ENCODE data around the gene DSCAML1. TPM values are rescaled to one million over a fixed set of nuclear protein-coding genes. Genes with fewer than 3 reads are reported as not detected.

The DSCAML1 gene
- total RNA-seq, 2 experiments from 2014 or later, result not detected

DNA sequence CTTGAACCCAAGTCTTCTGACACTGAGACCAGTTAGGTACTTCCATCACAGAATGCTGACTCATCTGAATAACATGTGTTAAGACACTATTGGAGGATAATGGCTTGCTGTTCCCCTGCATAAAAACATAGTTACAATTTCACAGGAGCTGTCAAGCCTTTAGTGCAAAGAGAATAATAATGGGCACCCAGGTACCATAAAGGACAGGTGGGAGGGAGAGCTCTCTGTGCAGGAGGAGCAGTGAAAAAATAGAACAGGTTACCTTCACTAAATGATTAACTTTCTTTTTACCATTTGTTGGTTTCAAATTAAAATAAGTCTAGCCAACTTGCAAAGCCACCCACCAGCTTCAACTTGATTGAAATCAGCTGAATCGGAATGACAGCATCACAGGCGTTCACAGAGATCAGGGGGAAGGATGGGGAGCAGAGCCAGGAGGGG lies 173.2 kb downstream of the DSCAML1 start:
- intact Hi-C loops (cut with micrococcal nuclease; ENCODE audit: unreplicated experiment), result no loop called here
- Histone ChIP-seq H3K4me2 (ENCODE audit: low read length) (no peak overlapping the region), H3K4me3 (ENCODE audit: low read depth, low read length, poor library complexity, severe bottlenecking) (no peak overlapping the region), H3K36me3 (ENCODE audit: insufficient read depth, low read length) (no peaks in the 10 kb centered on the region), H3K4me1 (ENCODE audit: insufficient read depth, low read length, poor library complexity, severe bottlenecking) (no peaks in the 10 kb centered on the region), H3K27ac (ENCODE audit: low read depth, low read length, poor library complexity, severe bottlenecking) (no peak overlapping the region), H4K20me1 (ENCODE audit: insufficient read depth, low read length) (no peaks in the 10 kb centered on the region), H3K9me3 (ENCODE audit: low read length) (peaks cover 3% of the 10 kb centered on the region; the same call in 1 of the 2 replicates), H3K9me2 (ENCODE audit: insufficient read depth, low read length) (no peaks in the 10 kb centered on the region), H3K79me2 (ENCODE audit: insufficient read depth, low read depth, low read length) (no peaks in the 10 kb centered on the region), H2AFZ (ENCODE audit: low read length) (no peak overlapping the region)
- TF ChIP-seq, protein P1, sequence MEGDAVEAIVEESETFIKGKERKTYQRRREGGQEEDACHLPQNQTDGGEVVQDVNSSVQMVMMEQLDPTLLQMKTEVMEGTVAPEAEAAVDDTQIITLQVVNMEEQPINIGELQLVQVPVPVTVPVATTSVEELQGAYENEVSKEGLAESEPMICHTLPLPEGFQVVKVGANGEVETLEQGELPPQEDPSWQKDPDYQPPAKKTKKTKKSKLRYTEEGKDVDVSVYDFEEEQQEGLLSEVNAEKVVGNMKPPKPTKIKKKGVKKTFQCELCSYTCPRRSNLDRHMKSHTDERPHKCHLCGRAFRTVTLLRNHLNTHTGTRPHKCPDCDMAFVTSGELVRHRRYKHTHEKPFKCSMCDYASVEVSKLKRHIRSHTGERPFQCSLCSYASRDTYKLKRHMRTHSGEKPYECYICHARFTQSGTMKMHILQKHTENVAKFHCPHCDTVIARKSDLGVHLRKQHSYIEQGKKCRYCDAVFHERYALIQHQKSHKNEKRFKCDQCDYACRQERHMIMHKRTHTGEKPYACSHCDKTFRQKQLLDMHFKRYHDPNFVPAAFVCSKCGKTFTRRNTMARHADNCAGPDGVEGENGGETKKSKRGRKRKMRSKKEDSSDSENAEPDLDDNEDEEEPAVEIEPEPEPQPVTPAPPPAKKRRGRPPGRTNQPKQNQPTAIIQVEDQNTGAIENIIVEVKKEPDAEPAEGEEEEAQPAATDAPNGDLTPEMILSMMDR (conservative IDR thresholded peaks at IDR 0.05; ENCODE audit: low read length), result no peak
- TF ChIP-seq EZH2phosphoT487 (IDR thresholded peaks at IDR 0.05; ENCODE audit: borderline replicate concordance, low read depth, low read length), result no peak
- POLR2A ChIA-PET, result interaction anchor here (1.2 kb wide), 1 partner anchor 10 kb away, joined by 4 read pairs; no protein-coding TSS in a partner anchor
- BruUV-seq (replicated peaks), result no TSS peak
- DNase-seq (ENCODE audit: low spot score), result no peak
- CTCF ChIA-PET (ENCODE audit: unreplicated experiment), result no interaction called here

GRCh38 chr11:117621226-117621625 lies 175.8 kb downstream of the DSCAML1 start:
- Histone ChIP-seq H4K20me1 (ENCODE audit: insufficient read depth, low read length) (no peaks in the 10 kb centered on the region), H3K79me2 (ENCODE audit: insufficient read depth, low read depth, low read length) (no peaks in the 10 kb centered on the region), H2AFZ (ENCODE audit: low read length) (no peak overlapping the region), H3K27ac (ENCODE audit: low read depth, low read length, poor library complexity, severe bottlenecking) (no peak overlapping the region), H3K4me2 (ENCODE audit: low read length) (no peak overlapping the region), H3K9me3 (ENCODE audit: low read length) (peaks cover 3% of the 10 kb centered on the region; the same call in 1 of the 2 replicates), H3K9me2 (ENCODE audit: insufficient read depth, low read length) (no peaks in the 10 kb centered on the region), H3K36me3 (ENCODE audit: insufficient read depth, low read length) (no peaks in the 10 kb centered on the region), H3K4me3 (ENCODE audit: low read depth, low read length, poor library complexity, severe bottlenecking) (no peak overlapping the region), H3K4me1 (ENCODE audit: insufficient read depth, low read length, poor library complexity, severe bottlenecking) (no peaks in the 10 kb centered on the region)
- ChIA-PET POLR2A (interaction anchor here (0.7 to 1.4 kb wide), 2 partner anchors 8 to 16 kb away, joined by 3 read pairs; no protein-coding TSS in a partner anchor), CTCF (ENCODE audit: unreplicated experiment) (no interaction called here)
- no TSS peak for BruUV-seq (replicated peaks)
- intact Hi-C loops (cut with micrococcal nuclease; ENCODE audit: unreplicated experiment), result no loop called here
- TF ChIP-seq, protein P1 (conservative IDR thresholded peaks at IDR 0.05; ENCODE audit: low read length), result peak; percentile 81
- TF ChIP-seq EZH2phosphoT487 (IDR thresholded peaks at IDR 0.05; ENCODE audit: borderline replicate concordance, low read depth, low read length), result no peak
- peak; percentile 3 for DNase-seq (ENCODE audit: low spot score)

GRCh38 chr11:117620659-117621058 lies 176.4 kb downstream of the DSCAML1 start:
- H3K4me2 ChIP-seq (ENCODE audit: low read length), result no peak overlapping the region
- no peak for TF ChIP-seq EZH2phosphoT487 (IDR thresholded peaks at IDR 0.05; ENCODE audit: borderline replicate concordance, low read depth, low read length)
- TF ChIP-seq, protein P1 (conservative IDR thresholded peaks at IDR 0.05; ENCODE audit: low read length), result no peak
- peaks cover 3% of the 10 kb centered on the region; the same call in 1 of the 2 replicates for H3K9me3 ChIP-seq (ENCODE audit: low read length)
- DNase-seq (ENCODE audit: low spot score), result no peak
- no peak overlapping the region for H3K27ac ChIP-seq (ENCODE audit: low read depth, low read length, poor library complexity, severe bottlenecking)
- H2AFZ ChIP-seq (ENCODE audit: low read length), result no peak overlapping the region
- intact Hi-C loops (cut with micrococcal nuclease; ENCODE audit: unreplicated experiment), result no loop called here
- H4K20me1 ChIP-seq (ENCODE audit: insufficient read depth, low read length), result no peaks in the 10 kb centered on the region
- H3K4me3 ChIP-seq (ENCODE audit: low read depth, low read length, poor library complexity, severe bottlenecking), result no peak overlapping the region
- BruUV-seq (replicated peaks), result no TSS peak
- no peaks in the 10 kb centered on the region for H3K36me3 ChIP-seq (ENCODE audit: insufficient read depth, low read length)
- POLR2A ChIA-PET, result interaction anchor here (0.6 kb wide), 1 partner anchor 83 kb away, joined by 3 read pairs; no protein-coding TSS in a partner anchor
- CTCF ChIA-PET (ENCODE audit: unreplicated experiment), result no interaction called here
- H3K4me1 ChIP-seq (ENCODE audit: insufficient read depth, low read length, poor library complexity, severe bottlenecking), result no peaks in the 10 kb centered on the region
- H3K9me2 ChIP-seq (ENCODE audit: insufficient read depth, low read length), result no peaks in the 10 kb centered on the region
- H3K79me2 ChIP-seq (ENCODE audit: insufficient read depth, low read depth, low read length), result no peaks in the 10 kb centered on the region

All from OCI-LY7 (cell line).